A549 (cell line): Measurements from ENCODE around the gene TFCP2L1. TPM values are rescaled to one million over a fixed set of nuclear protein-coding genes. Genes with fewer than 3 reads are reported as not detected.

Experiments
- ATAC-seq, 2 experiments: fragments of 200-7000 bp in 1 of 2; fragments of >200 bp in 1 of 2; cut with Nextera tagmentation in 1 of 2; cut with Tn5 transposase in 1 of 2; 3 replicates each; pipeline versions ENCODE4 v1.8.0 to v1.9.1; 2018 to 2020; ENCODE audit warnings: mild to moderate bottlenecking in 1 of 2, moderate library complexity in 1 of 2
- CTCF ChIA-PET: fragments of 300-600 bp; sonication (Branson Sonifier 250); formaldehyde crosslinking; extraction: SDS; loops from one replicate; lab custom pipeline; 2021; ENCODE audit warnings: antibody characterized with exemption, inconsistent platforms; lab: Yijun Ruan, JAX
- POLR2A ChIA-PET: fragments of 350-600 bp; formaldehyde crosslinking; extraction: SDS; loops from one replicate; lab custom pipeline; 2021; ENCODE audit warnings: antibody characterized with exemption, inconsistent platforms; lab: Yijun Ruan, JAX
- DNase-seq, 2 experiments: peaks; one replicate each; pipeline versions ENCODE4 v3.0.0 to v3.0.0-alpha.2; 2011 to 2016; ENCODE audit warnings: low read depth in 1 of 2, low spot score in 1 of 2
- FAIRE-seq: peaks from 2 replicates; lab custom pipeline; 2011; peaks lifted over from hg19 to GRCh38; lab: Jason Lieb, UNC
- H3K27ac ChIP-seq, 2 experiments: fragments of >200 bp; sonication (Bioruptor Twin); formaldehyde crosslinking; 3 replicates each; pipeline ENCODE4 v1.5.1; 2016 to 2017
- H3K4me1 ChIP-seq: fragments of >200 bp; sonication (Bioruptor Twin); formaldehyde crosslinking; 3 replicates; pipeline ENCODE4 v1.6.1; 2016
- H3K4me2 ChIP-seq: fragments of >200 bp; sonication (Bioruptor Twin); formaldehyde crosslinking; 3 replicates; pipeline ENCODE4 v1.6.1; 2016
- H3K4me3 ChIP-seq: fragments of >200 bp; sonication (Bioruptor Twin); formaldehyde crosslinking; 3 replicates; pipeline ENCODE4 v1.5.1; 2016
- H3K9me3 ChIP-seq: fragments of >200 bp; sonication (Bioruptor Twin); formaldehyde crosslinking; 3 replicates; pipeline ENCODE4 v1.6.1; 2016
- BHLHE40 ChIP-seq: IDR thresholded peaks from 2 replicates; pipeline ENCODE4 v1.6.1; 2012; ENCODE audit warnings: low read depth, low read length, inconsistent platforms
- CHD4 ChIP-seq: fragments of 200-600 bp; sonication (generic); IDR thresholded peaks from 2 replicates; pipeline ENCODE4 v1.6.1; 2016; ENCODE audit warnings: antibody characterized with exemption, mild to moderate bottlenecking, borderline replicate concordance
- E2F6 ChIP-seq: IDR thresholded peaks from 2 replicates; pipeline ENCODE4 v1.6.1; 2012; ENCODE audit warnings: low read depth, borderline replicate concordance
- EHF ChIP-seq: fragments of 250-450 bp; sonication (Bioruptor Pico); IDR thresholded peaks from 2 replicates; pipeline ENCODE4 v1.5.0; 2020; ENCODE audit warnings: mild to moderate bottlenecking
- EP300 ChIP-seq, 2 experiments: fragments of >200 bp; sonication (Bioruptor Twin); formaldehyde crosslinking; IDR thresholded peaks; 2 replicates in 1 of 2; 3 replicates in 1 of 2; pipeline ENCODE4 v1.6.1; 2016 to 2017
- GATA3 ChIP-seq: IDR thresholded peaks from 2 replicates; pipeline ENCODE4 v1.6.1; 2012; ENCODE audit warnings: borderline replicate concordance
- HDAC2 ChIP-seq: fragments of 200-600 bp; sonication (generic); IDR thresholded peaks from 2 replicates; pipeline ENCODE4 v1.6.1; 2016
- HOXA7 ChIP-seq: fragments of 250-450 bp; sonication (Bioruptor Pico); IDR thresholded peaks from 2 replicates; pipeline ENCODE4 v1.5.0; 2020; ENCODE audit warnings: mild to moderate bottlenecking, moderate library complexity
- HOXB5 ChIP-seq: fragments of 250-450 bp; sonication (Bioruptor Pico); IDR thresholded peaks from 2 replicates; pipeline ENCODE4 v1.5.0; 2020; ENCODE audit warnings: mild to moderate bottlenecking, moderate library complexity
- JUNB ChIP-seq: fragments of >200 bp; sonication (Bioruptor Twin); formaldehyde crosslinking; IDR thresholded peaks from 2 replicates; pipeline ENCODE4 v1.6.1; 2016
- MAFK ChIP-seq: fragments of 450-650 bp; IDR thresholded peaks from 2 replicates; pipeline ENCODE4 v1.6.1; 2014; ENCODE audit not compliant: partially characterized antibody
- MAZ ChIP-seq: fragments of 150-350 bp; IDR thresholded peaks from 2 replicates; pipeline ENCODE4 v1.6.1; 2014; ENCODE audit warnings: antibody characterized with exemption, low read depth, low read length, borderline replicate concordance
- MYC ChIP-seq: IDR thresholded peaks from 2 replicates; pipeline ENCODE4 v1.6.1; 2012; ENCODE audit warnings: mild to moderate bottlenecking, inconsistent platforms, low read length, improper control_type of control experiment, borderline replicate concordance
- NPAS2 ChIP-seq: fragments of 250-450 bp; sonication (Bioruptor Pico); IDR thresholded peaks from 2 replicates; pipeline ENCODE4 v1.8.0; 2022; ENCODE audit warnings: mild to moderate bottlenecking, moderate library complexity, borderline replicate concordance
- RAD21 ChIP-seq, 2 experiments: fragments of >200 bp in 1 of 2; sonication (Bioruptor Twin) in 1 of 2; formaldehyde crosslinking in 1 of 2; IDR thresholded peaks in 1 of 2; conservative IDR thresholded peaks in 1 of 2; 2 replicates in 1 of 2; 3 replicates in 1 of 2; pipeline ENCODE4 v1.6.1; 2012 to 2018; ENCODE audit warnings: inconsistent platforms in 1 of 2
- RCOR1 ChIP-seq: fragments of 150-350 bp; IDR thresholded peaks from 2 replicates; pipeline ENCODE4 v1.6.1; 2014; ENCODE audit warnings: antibody characterized with exemption, low read length, low read depth
- REST ChIP-seq: fragments of 200-600 bp; sonication (generic); IDR thresholded peaks from 2 replicates; pipeline ENCODE4 v1.6.1; 2016; ENCODE audit warnings: antibody characterized with exemption, mild to moderate bottlenecking, moderate library complexity
- SREBF2 ChIP-seq: fragments of 450-650 bp; IDR thresholded peaks from 2 replicates; pipeline ENCODE4 v1.6.1; 2014; ENCODE audit warnings: mild to moderate bottlenecking, moderate library complexity
- WGBS: methylation state at CpG from one replicate; pipeline ENCODE4 v1.1.6; 2017; ENCODE audit errors: missing lambda C conversion rate; 5-methylcytosine and 5-hydroxymethylcytosine counted together
- polyA plus RNA-seq, 4 experiments: library from polyadenylated mRNA; depleted of rRNA in 3 of 4; stranded (reverse); fragments of >200 nt; fragmentation: RNase III in 1 of 4; extraction: RNeasy Plus Mini Kit Qiagen cat#74134 plus additional on column Dnase treatment in 1 of 4; gene quantifications; 2 replicates in 3 of 4; 3 replicates in 1 of 4; pipeline ENCODE4 v1.2.3, GENCODE V29; 2011 to 2017

Gene TFCP2L1
- polyA plus RNA-seq, 2 of the 4 experiments (the other 2 are of a cell fraction), result 1.3 to 3.1 TPM

GRCh38 chr2:121211251-121211650, 73.8 kb downstream of the TFCP2L1 start:
- no peak for FAIRE-seq
- TF ChIP-seq MYC (no peak), MAZ (no peak), HOXA7 (CRISPR knock-in tag) (no peak), EP300 (IDR thresholded peaks at IDR 0.05) (no peak)
- peak; percentile 4 to 44; a peak in 4 of 6 replicates for ATAC-seq
- DNase-seq, result no peak
- CTCF ChIA-PET, result interaction anchor here (0.9 to 2.0 kb wide), 4 partner anchors 8 to 114 kb away, joined by 3 to 5 read pairs (median 3); no protein-coding TSS in a partner anchor
- peak overlapping the region; percentile 55 to 70; a peak in 5 of 6 replicates for H3K27ac ChIP-seq
- H3K4me3 ChIP-seq, result no peak overlapping the region
- POLR2A ChIA-PET, result interaction anchor here (0.6 kb wide), 1 partner anchor 142 kb away, joined by 3 read pairs; no protein-coding TSS in a partner anchor
- H3K4me2 ChIP-seq, result peak overlapping the region; percentile 65
- H3K4me1 ChIP-seq, result peaks cover 19% of the 10 kb centered on the region
- WGBS, result 47% methylated on average over 4 of the region's 5 CpGs
- no peaks in the 10 kb centered on the region for H3K9me3 ChIP-seq

- peak; percentile 29 to 54 for DNase-seq
- WGBS, result 24% methylated on average over 8 of the region's 8 CpGs
- no peak for TF ChIP-seq GATA3
- ChIA-PET CTCF (interaction anchor here (0.7 to 2.0 kb wide), 4 partner anchors 9 to 321 kb away, joined by 3 to 5 read pairs (median 3); no protein-coding TSS in a partner anchor), POLR2A (interaction anchor here (0.6 kb wide), 1 partner anchor 142 kb away, joined by 3 read pairs; no protein-coding TSS in a partner anchor)
- Histone ChIP-seq H3K27ac (peak overlapping the region; percentile 55 to 70; a peak in 4 of 6 replicates), H3K4me3 (no peak overlapping the region), H3K9me3 (no peaks in the 10 kb centered on the region), H3K4me1 (peaks cover 19% of the 10 kb centered on the region), H3K4me2 (peak overlapping the region; percentile 65)
- peak; percentile 82 to 87 for ATAC-seq
- FAIRE-seq, result no peak
These were observed 74.3 kb downstream of the TFCP2L1 start for GRCh38 chr2:121210691-121211090.

- Histone ChIP-seq H3K4me2 (no peak overlapping the region), H3K9me3 (no peaks in the 10 kb centered on the region), H3K4me3 (no peak overlapping the region), H3K27ac (no peak overlapping the region; a peak in 1 of 6 replicates), H3K4me1 (peaks cover 19% of the 10 kb centered on the region)
- DNase-seq (no peak), FAIRE-seq (no peak), ATAC-seq (no peak)
- WGBS, result 89% methylated on average over 13 of the region's 13 CpGs
- TF ChIP-seq HOXB5 (no peak), REST (no peak), SREBF2 (no peak), EHF (CRISPR knock-in tag) (no peak), RCOR1 (no peak), JUNB (no peak), RAD21 (conservative IDR thresholded peaks at IDR 0.05 in 1 of 2, IDR thresholded peaks at IDR 0.05 in 1 of 2) (no peak), MAFK (no peak), E2F6 (no peak)
- ChIA-PET CTCF (interaction anchor here (0.7 to 2.0 kb wide), 3 partner anchors 10 to 129 kb away, joined by 3 to 5 read pairs (median 3); no protein-coding TSS in a partner anchor), POLR2A (no interaction called here)
These were observed 75.9 kb downstream of the TFCP2L1 start for GRCh38 chr2:121209014-121209610.

GRCh38 chr2:121207494-121207893, 77.5 kb downstream of the TFCP2L1 start:
- TF ChIP-seq EHF (CRISPR knock-in tag) (no peak), CHD4 (no peak), BHLHE40 (no peak), NPAS2 (no peak), JUNB (no peak), HDAC2 (no peak)
- TF ChIP-seq, all 56 proteins: peak for 0
- Histone ChIP-seq H3K4me1 (peaks cover 19% of the 10 kb centered on the region), H3K27ac (no peak overlapping the region), H3K4me2 (no peak overlapping the region), H3K9me3 (no peaks in the 10 kb centered on the region), H3K4me3 (no peak overlapping the region)
- DNase-seq (no peak), FAIRE-seq (no peak), ATAC-seq (no peak)
- 81% methylated on average over 5 of the region's 5 CpGs for WGBS
- ChIA-PET POLR2A (no interaction called here), CTCF (no interaction called here)
